ENCODE results near the gene MEIOB. TPM values are rescaled to one million over a fixed set of nuclear protein-coding genes. Genes with fewer than 3 reads are reported as not detected.
"Not testable (repeated sequence)": the region's sequence is repeated elsewhere in the genome, so short reads cannot be mapped to it uniquely, and the experiment has no call there.

The MEIOB gene
- total RNA-seq, 3 donors from 2014 or later: 0.24 to 0.34 (median 0.28) TPM

DNA sequence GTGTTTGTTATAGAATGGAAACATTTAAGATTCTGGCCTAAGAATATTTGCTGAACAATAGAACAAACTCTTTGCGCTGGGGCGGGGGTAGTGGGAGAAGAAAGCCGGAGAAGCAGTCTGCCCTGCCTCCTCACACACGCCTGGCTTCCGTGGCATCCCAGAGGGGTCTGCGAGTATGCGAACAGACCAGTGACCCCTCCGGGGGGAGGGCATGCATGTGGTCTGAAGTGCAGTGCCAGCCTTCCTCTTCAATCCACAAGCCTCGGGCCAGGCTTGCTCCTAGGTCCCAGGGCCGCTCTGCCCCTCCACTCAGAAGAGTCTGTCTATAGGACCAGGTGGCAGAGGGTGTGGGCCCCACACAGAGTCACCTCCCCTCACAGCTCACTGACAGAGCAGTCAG lies 64.3 kb downstream of the MEIOB start:
- no peak for DNase-seq
- Mint-ChIP-seq H3K4me3 (no peak overlapping the region), H3K4me1 (ENCODE audit: low read depth) (peaks cover 2% of the 10 kb centered on the region), H3K36me3 (ENCODE audit: insufficient read depth) (peaks cover 9% of the 10 kb centered on the region), H3K27me3 (ENCODE audit: low read depth) (no peaks in the 10 kb centered on the region), H3K9me3 (no peaks in the 10 kb centered on the region)
- no peak for ATAC-seq

DNA sequence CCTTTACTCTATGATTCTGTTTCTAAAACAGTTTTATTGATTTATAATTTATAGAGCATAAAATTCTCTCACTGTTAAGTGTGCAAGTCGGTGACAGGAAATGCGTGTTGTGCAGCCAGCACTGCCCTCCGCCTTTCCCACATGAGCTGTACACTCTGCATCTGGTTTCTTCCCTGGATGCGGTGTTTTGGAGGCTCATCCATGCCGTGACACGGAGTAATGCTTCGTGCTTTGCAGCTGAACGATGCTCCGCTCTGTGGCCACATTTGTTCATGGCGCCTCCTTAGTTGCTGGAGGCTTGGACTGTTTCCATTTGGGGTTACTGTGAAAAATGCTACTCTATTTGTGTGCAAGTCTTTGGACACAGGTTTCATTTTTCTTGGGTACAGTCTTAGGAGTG lies 71.3 kb downstream of the MEIOB start:
- no peaks in the 10 kb centered on the region for H3K4me1 Mint-ChIP-seq (ENCODE audit: low read depth)
- no peaks in the 10 kb centered on the region for H3K27me3 Mint-ChIP-seq (ENCODE audit: low read depth)
- DNase-seq (no peak), ATAC-seq (no peak)
- H3K36me3 Mint-ChIP-seq (ENCODE audit: insufficient read depth): no peaks in the 10 kb centered on the region
- no peak overlapping the region for H3K4me3 Mint-ChIP-seq
- H3K9me3 Mint-ChIP-seq: peaks cover 4% of the 10 kb centered on the region

DNA sequence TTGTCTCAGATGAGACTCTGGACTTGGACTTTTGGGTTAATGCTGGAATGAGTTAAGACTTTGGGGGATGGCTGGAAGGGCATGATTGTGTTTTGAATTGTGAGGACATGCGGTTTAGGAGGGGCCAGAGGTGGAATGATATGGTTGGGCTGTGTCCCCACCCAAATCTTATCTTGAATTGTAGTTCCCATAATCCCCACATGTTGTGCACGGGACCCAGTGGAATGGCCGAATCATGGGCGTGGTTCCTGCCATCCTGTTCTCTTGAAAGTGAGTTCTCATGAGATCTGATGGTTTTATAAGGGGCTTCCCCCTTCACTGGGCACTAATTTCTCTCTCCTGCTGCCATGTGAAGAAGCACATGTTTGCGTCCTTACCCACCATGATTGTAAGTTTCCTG lies 72.7 kb downstream of the MEIOB start:
- not testable (repeated sequence) for H3K4me1 Mint-ChIP-seq (ENCODE audit: low read depth); H3K27me3 Mint-ChIP-seq (ENCODE audit: low read depth)

DNA sequence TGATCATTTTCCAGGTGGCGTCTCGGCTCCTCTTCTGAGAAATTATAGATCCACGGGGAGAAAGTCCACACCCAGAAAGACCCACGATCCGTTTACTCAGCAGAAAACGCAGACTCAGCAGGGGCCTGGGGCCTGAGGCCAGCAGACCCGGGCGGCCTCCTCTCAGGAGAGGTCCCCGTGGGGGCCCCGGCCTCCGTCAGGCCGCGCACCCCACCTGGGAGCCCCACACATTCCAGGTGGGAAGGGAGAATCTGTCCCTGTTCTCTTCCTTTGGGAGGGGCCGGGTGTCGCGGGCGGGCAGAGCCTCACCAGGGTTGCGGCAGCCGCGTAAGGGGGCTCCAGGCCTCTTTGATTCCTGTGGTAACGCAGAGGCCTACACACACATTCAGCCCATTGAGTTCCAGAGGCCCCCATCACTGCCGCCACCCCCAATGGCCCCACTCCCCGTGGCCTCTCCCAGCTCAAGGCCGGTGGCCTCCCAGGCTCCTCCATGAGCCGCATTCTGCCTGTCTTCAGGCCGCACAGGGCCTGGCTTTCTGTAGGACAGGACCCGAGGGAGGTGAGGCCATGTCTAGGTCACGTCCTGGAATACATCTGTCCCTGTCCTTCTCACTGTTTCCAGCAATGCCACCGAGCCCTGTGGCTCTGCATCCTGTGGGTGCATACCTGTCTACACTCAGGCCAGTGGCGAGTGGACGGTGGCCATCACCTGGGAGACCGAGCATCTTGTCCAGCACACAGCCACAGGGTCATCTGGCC lies 76.9 kb downstream of the MEIOB start:
- Mint-ChIP-seq H3K27me3 (ENCODE audit: low read depth) (no peaks in the 10 kb centered on the region), H3K4me3 (no peak overlapping the region), H3K4me1 (ENCODE audit: low read depth) (no peaks in the 10 kb centered on the region), H3K9me3 (peaks cover 4% of the 10 kb centered on the region), H3K36me3 (ENCODE audit: insufficient read depth) (no peaks in the 10 kb centered on the region)
- ATAC-seq (no peak), DNase-seq (no peak)

More for the DNA sequence above, 72.7 kb downstream of the MEIOB start:
- H3K9me3 Mint-ChIP-seq; H3K36me3 Mint-ChIP-seq (ENCODE audit: insufficient read depth); H3K4me3 Mint-ChIP-seq; ATAC-seq; DNase-seq: not testable (repeated sequence)

DNA sequence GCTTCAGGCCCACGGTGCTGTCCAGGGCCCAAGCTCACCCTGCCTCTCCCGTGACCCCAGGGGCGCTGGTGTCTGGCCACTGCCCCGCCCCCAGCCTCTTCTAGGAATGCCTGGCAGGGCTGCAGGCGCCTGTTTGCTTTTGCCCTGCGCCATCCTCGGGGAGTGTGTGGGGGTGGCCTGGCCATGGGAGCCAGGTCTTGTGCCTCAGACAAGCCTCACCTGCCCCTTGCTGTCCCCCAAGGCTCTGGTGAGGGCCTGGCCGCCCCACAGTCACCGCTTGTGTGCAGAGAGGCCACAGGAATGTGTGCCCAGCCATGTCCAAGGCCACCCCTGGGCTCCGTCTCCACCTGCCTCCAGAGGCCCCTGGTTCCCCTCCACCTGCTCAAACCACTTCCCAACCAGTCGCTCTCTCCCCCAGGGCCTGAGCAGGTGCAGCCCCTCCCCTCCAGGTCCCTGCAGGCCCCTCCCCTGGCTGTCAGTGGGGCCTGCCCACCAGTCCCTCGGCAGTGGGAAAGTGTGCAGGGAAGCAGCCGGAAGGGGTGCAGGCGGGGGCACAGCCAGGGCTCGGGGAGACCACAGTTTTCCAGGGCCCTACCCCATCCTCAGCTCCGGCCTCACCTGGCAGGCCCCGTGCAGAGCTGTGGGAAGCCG lies 77.6 kb downstream of the MEIOB start:
- ATAC-seq: no peak
- DNase-seq: no peak
- H3K4me3 Mint-ChIP-seq: no peak overlapping the region
- H3K36me3 Mint-ChIP-seq (ENCODE audit: insufficient read depth): no peaks in the 10 kb centered on the region
- peaks cover 4% of the 10 kb centered on the region for H3K9me3 Mint-ChIP-seq
- no peaks in the 10 kb centered on the region for H3K27me3 Mint-ChIP-seq (ENCODE audit: low read depth)
- H3K4me1 Mint-ChIP-seq (ENCODE audit: low read depth): no peaks in the 10 kb centered on the region

DNA sequence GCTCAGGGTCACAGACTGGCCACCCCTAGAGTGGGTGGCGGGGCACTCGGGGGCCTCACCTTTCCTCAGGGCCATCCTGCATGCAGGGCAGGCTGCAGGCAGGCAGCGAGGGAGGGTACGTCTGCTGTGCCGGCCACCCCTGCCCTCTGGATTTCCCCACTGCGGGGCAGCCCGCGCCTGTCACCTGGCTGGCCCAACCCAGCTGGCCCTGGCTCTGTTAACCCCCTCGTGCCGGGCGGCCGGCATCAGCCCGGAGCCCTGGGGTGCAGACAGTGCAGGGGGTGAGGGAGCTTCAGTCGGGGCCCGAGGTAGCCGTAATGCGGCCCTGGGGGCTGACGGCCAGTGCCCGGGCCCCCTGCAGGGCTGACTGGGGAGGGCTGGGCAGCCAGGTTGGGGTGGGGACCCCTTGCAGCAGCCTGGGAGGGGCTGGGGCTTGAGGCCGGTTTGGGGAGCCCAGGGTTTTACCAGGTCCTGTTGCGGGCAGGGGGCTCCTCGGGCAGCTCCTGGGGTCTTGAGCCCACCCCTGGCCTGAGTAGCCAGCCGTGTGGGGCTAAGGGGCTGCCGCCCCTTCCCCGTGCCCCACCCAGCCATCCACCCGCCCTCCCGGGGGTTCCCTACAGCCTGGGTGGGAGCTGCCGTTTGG lies 78.3 kb downstream of the MEIOB start, which contains the start of gene IGFALS:
TSS of gene IGFALS (minus strand) at position 128 of the 643 bp plus-strand sequence. CDS start at position 75, 53 bp downstream.
- Mint-ChIP-seq H3K4me1 (ENCODE audit: low read depth) (no peaks in the 10 kb centered on the region), H3K36me3 (ENCODE audit: insufficient read depth) (peaks cover 4% of the 10 kb centered on the region), H3K9me3 (no peaks in the 10 kb centered on the region), H3K27me3 (ENCODE audit: low read depth) (no peaks in the 10 kb centered on the region), H3K4me3 (no peak within 1 kb of the TSS)
- ATAC-seq (no peak), DNase-seq (no peak)

DNA sequence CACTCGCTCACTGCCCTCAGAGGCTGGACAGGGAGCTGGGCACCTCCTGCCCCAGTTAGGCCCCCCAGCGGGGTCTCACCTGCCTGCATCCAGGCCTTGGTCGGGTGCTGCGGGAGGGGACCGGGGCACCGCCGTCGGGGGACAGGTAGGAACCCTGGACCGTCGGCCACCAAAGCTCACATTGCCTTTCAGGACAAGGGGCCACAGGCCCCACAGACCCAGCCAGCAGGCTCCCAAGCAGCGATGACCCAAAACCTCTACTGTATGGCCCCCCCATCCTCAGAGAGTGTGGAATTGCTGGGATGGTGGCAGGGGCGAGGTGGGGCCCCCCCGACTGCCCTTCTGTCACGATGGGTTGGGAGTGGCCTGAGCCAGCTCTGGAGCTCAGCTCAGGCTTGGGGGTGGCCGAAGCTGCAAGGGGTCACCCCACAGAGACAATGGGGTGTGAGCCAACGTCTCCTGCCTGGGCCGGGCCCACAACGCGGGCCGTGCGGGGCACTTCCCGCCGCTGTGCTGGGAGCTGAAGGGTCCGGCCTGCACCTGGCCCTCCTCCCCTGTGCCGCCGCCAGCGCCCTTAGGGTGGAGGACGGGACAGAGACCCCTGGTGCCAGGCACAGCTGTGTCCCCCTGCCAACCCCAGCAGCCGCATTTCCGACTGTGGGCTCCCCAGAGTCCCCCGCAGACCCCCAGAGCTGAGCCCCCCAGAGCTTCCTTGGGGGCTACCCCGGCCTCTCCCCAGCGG lies 79.0 kb downstream of the MEIOB start:
- Mint-ChIP-seq H3K4me1 (ENCODE audit: low read depth) (no peaks in the 10 kb centered on the region), H3K4me3 (no peak overlapping the region), H3K27me3 (ENCODE audit: low read depth) (no peaks in the 10 kb centered on the region), H3K36me3 (ENCODE audit: insufficient read depth) (peaks cover 4% of the 10 kb centered on the region), H3K9me3 (no peaks in the 10 kb centered on the region)
- ATAC-seq: no peak
- DNase-seq: no peak

DNA sequence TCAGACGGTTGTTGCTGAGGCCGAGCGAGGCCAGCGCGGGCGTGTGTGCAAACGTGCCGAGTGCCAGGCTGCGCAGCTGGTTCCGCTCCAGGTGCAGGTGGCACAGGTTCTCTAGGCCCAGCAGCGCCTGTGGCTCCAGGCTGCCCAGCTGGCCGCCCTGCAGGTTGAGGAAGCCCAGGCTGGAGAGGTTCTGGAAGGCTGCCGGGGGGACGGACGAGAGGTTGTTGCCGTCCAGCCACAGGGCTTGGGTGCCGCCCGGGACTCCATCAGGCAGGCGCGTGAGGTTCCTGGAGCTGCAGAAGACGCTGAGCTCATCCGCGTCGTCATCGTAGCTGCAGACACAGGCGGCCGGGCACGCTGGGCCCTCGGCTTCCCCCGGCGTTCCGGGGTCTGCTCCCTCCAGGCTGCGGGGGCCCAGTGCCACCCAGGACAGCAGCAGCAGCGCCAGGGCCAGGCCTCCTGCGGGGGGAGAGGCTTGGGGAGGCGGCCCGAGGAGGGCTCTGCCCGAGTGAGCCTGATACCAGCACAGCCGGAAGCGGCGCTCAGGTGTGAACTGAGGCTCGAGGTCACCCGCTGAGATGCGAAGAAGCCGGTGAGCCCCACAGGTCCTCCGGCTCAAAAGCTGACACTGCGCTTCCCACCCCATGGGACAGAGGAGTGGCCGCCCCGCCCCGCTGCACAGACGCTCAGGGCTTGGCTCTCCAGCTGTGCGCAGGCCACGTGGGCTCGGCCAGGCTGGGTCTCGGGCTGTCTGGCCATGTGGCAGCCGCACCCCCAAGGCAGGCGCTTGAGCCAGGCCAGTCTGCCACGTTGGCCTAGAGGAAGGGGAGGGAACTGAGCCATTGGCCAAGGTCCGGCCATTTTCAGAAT lies 79.8 kb downstream of the MEIOB start:
- no peak overlapping the region for H3K4me3 Mint-ChIP-seq
- peaks cover 4% of the 10 kb centered on the region for H3K36me3 Mint-ChIP-seq (ENCODE audit: insufficient read depth)
- ATAC-seq: peak in 1 of 2 donors; percentile 16

DNA sequence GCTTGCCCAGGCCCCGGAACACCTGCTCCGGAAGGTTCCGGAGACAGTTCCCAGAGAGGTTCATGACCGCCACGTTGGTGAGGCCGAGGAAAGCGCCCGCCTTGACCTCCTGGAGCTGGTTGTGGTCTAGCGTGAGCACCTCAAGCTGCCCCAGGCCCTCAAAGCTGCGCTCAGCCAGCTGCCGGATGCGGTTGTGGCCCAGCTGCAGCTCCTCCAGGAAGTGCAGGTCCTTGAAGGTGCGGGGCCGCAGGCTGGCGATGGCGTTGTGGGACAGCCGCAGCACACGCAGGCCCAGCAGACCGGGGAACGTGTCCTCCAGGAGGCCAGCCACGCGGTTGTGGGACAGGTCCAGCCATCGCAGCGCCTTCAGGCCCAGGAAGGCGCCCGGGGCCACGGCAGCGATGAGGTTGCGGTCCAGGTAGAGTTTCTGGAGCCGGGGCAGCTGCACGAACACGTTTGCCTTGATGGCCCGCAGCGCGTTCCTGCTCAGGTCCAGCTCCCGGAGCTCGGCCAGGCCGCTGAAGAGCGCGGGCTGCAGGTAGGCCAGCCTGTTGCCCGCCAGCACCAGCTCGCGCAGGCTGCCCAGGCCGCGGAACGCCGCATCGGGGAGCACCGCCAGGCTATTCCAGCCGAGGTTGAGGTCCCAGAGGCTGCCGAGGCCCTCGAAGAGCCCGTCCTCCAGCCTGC lies 80.6 kb downstream of the MEIOB start:
- no peak overlapping the region for H3K4me3 Mint-ChIP-seq
- no peaks in the 10 kb centered on the region for H3K27me3 Mint-ChIP-seq (ENCODE audit: low read depth)
- peaks cover 3% of the 10 kb centered on the region for H3K4me1 Mint-ChIP-seq (ENCODE audit: low read depth)
- ATAC-seq (no peak), DNase-seq (no peak)
- H3K36me3 Mint-ChIP-seq (ENCODE audit: insufficient read depth): peaks cover 4% of the 10 kb centered on the region
- H3K9me3 Mint-ChIP-seq: no peaks in the 10 kb centered on the region

More for the DNA sequence above, 79.8 kb downstream of the MEIOB start:
- DNase-seq: no peak
- H3K9me3 Mint-ChIP-seq: no peaks in the 10 kb centered on the region
- H3K27me3 Mint-ChIP-seq (ENCODE audit: low read depth): no peaks in the 10 kb centered on the region
- no peaks in the 10 kb centered on the region for H3K4me1 Mint-ChIP-seq (ENCODE audit: low read depth)

DNA sequence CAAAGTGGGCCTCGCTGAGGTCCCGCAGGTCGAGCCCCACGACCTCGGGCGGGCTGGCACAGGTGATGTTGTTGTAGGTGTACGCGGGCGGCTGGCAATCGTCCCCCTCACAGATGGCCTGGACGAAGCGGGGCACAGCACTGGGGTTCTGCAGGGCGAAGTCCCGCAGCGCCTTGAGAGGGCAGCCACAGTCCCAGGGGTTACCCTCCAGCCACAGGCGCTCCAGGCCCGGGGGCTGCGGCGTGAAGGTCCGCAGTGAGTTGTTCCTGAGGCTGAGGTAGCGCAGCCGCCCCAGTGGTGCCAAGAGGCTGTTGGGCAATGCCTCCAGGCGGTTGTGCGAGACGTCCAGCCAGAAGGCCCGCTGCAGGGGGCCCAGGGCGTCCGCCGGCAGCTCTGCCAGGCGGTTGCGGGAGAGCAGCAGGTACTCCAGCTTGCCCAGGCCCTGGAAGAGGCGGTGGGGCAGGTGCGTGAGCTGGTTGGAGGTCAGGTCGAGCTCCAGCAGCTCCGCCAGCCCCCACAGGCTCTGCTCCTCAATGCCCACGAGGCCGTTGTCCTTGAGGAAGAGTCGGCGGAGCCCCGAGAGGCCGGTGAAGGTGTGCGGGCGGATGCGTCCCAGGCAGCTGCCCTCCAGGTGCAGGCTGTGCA lies 81.2 kb downstream of the MEIOB start:
- DNase-seq (no peak), ATAC-seq (no peak)
- peaks cover 4% of the 10 kb centered on the region for H3K36me3 Mint-ChIP-seq (ENCODE audit: insufficient read depth)
- no peaks in the 10 kb centered on the region for H3K27me3 Mint-ChIP-seq (ENCODE audit: low read depth)
- H3K4me1 Mint-ChIP-seq (ENCODE audit: low read depth): peaks cover 3% of the 10 kb centered on the region
- no peaks in the 10 kb centered on the region for H3K9me3 Mint-ChIP-seq
- no peak overlapping the region for H3K4me3 Mint-ChIP-seq

DNA sequence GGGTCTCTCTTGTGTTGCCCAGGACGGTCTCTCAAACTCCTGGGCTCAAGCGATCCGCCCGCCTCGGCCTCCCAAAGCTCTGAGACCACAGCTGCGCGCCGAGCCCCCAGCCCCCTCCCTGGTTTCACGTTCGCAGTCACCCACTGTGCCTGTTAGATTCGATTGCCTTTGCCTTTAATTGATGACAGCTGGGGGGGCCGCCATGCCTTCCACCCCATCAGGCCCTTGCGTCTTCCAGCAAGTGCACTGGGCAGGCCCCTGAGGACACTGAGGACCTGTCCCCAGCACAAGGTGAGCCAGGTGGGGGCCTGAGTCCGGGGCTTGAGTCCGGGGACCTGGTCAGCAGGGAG lies 81.7 kb downstream of the MEIOB start:
- no peak overlapping the region for H3K4me3 Mint-ChIP-seq
- H3K36me3 Mint-ChIP-seq (ENCODE audit: insufficient read depth): peaks cover 4% of the 10 kb centered on the region
- no peaks in the 10 kb centered on the region for H3K27me3 Mint-ChIP-seq (ENCODE audit: low read depth)
- ATAC-seq: no peak
- H3K9me3 Mint-ChIP-seq: no peaks in the 10 kb centered on the region
- peaks cover 8% of the 10 kb centered on the region for H3K4me1 Mint-ChIP-seq (ENCODE audit: low read depth)
- no peak for DNase-seq

DNA sequence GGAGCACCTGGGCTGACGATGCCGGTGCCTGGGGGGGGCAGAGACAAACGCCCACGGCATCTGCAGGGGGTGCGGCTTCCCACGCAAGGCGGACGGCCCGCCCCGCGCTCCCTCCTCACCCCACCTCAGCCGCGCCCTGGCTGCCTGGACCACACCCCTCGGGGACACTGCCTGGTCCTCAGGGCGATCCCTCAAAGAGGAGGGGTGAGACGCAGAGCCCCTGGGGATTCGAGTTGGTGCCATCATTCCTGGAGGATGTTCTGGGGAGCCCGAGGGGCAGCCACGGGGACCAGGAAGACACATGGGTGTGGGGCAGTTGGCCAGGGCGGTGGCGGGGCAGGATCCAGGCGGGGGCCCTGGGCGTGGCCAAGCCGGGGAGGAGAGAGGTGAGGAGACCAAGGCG lies 82.3 kb downstream of the MEIOB start:
- Mint-ChIP-seq H3K4me3 (no peak overlapping the region), H3K27me3 (ENCODE audit: low read depth) (no peaks in the 10 kb centered on the region), H3K36me3 (ENCODE audit: insufficient read depth) (peaks cover 4% of the 10 kb centered on the region), H3K4me1 (ENCODE audit: low read depth) (peaks cover 10% of the 10 kb centered on the region), H3K9me3 (no peaks in the 10 kb centered on the region)
- DNase-seq (no peak), ATAC-seq (no peak)

DNA sequence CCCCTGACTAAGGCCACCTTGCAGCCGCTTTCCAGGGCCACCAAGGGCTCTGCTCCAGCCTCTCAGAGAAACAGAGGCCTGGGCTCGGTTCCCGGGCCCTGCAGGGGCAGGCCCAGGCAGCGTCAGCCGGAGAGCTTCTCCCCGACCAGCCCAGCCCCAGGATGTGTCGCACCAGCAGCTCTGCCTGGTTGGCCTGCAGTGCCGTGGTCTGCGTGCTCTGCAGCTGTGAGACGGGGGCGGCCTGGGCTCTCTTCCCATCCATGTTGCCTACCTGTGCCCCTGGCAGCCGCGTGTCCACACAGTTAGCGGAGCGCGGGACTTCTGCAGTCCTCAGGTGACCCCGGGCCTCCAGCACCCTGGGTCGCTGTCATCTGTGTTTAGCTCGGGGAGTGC lies 83.3 kb downstream of the MEIOB start:
- Mint-ChIP-seq H3K27me3 (ENCODE audit: low read depth) (no peaks in the 10 kb centered on the region), H3K9me3 (no peaks in the 10 kb centered on the region), H3K4me3 (no peak overlapping the region), H3K4me1 (ENCODE audit: low read depth) (peaks cover 12% of the 10 kb centered on the region), H3K36me3 (ENCODE audit: insufficient read depth) (peaks cover 4% of the 10 kb centered on the region)
- DNase-seq (no peak), ATAC-seq (no peak)

Measured in activated T-cell treated with anti-CD3 and anti-CD28 coated beads, Interleukin-2, amount 50 U/mL, for 4 hours (primary cell).